ENCODE results near the gene WNT6.

Gene WNT6

GRCh38 chr2:218858138-218858445, 1.5 kb upstream of the WNT6 start:
- no peak for DNase-seq

DNA sequence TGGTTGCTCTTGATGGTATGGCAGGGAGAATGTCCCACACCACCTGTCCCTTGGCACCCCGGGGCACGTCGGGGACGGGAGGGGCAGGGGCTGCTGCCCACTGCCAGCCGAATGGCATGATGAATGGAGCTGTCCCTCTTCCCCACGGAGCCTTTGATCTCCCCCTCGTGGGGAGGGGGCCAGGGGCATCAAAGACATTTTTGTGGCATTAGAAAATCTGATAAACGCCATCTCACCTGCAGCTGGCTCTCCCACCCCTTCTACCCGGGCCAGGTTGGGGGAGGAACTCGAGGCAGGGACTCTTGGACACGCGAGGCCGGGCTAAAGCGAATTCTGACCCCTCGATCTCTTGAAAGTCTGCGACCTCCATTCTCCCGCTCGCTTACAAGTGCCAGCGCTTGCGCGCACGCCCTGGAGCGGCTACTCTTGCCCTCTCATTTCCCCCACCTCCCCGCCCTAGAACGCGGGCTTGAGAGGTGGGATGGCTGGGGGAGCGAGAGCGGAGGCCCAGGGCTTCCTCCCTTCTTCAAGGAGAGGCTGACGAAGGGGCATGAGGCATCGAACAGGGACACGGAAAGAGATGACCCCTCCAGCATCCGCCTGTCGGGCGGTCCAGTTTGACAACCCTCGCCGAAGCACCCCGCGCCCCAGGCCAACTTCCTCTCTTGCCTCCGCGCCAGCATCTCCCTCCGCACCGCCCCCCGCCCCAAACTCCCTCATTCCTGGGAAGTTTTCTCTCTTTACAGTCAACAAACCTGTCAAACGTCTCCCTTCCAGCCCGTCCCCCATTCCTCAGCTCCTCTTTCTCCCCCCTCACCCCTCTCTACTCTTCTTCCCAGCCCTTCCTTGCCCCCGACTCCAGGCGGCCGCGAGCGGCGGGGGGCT, 692 bp upstream of the WNT6 start:
- no peak for DNase-seq

- DNase-seq, result no peak
Measured at GRCh38 chr2:218859988-218860831, 605 bp downstream of the WNT6 start.

DNA sequence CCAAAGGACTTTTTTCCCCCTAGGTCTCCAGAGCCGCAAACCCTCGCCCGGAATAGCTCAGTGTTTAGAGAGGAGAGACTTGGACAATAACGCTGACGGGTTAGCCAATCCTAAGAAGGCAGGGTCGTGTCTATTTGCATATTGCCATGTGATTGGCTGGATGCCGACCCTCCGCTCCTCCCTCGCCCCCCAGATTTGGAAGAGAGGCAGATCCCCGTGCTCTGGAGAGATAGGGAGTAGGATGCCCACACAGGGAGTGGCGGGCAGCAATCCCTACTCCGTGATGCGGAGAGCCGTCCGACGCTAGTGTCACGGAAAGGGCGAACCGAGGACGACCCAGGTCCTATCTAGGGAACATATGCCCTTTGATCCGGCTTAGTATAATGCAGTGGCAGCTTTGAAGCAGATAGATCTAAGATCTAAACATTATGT, 1.4 kb downstream of the WNT6 start:
- no peak for DNase-seq

DNA sequence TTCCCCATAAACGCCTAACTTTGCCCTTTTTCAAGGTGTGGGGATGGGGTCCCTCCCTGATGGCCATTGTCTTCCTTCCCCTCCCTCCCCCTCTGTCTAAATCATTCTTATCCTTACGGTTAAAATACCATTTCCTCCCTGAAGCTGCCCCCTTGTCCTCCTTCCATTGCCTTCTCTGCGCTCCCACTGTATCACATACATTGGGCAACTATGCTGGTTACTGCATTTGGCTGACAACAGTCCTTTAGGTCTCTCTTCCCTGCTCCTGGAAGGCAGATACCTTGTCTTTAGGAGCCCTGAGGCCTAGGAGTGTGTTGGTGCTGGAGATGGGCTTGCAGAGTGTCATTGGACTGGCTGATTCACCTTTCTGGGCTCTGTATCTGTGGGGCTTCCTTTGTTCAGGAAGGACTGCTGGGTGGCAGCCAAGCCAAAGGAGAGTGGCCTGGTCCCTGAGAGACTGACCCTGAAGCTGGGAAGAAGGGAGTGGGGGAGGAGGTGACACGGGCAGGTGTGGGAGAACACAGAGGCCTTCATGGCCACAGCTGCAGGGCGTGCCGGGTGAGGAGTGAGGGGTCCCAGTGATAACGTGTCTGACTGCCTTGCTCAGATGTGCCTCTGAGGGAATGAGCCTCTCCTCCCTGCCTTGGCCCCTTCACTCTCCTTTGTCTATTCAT, 2.2 kb downstream of the WNT6 start:
- DNase-seq, result no peak

DNA sequence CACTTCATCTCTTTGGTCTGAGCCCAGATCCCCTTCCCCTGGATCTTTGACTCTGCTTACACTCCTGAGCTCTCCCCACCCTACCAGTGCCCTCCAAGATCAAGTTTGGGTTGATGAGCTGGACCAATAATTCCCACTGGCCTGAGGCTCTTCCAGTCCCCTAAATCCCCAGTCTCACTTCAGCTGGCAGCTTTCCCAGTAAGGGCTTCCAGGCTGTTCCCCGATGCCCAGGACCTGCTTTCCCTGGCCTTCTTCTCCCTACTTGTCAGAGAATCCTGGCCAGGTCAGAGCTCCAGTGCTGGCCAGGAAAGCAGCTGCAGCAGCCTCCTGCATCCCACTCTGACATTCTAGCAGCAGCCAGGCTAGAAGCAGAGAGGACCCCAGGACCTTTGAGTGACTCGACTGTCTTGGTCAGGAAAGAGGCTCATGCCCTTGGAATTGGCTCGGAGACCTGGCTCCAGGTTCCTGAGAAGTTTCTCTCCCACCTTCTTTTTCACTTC, 3.5 kb downstream of the WNT6 start:
- no peak for DNase-seq

GRCh38 chr2:218865396-218865795, 5.8 kb downstream of the WNT6 start:
- DNase-seq, result no peak

DNA sequence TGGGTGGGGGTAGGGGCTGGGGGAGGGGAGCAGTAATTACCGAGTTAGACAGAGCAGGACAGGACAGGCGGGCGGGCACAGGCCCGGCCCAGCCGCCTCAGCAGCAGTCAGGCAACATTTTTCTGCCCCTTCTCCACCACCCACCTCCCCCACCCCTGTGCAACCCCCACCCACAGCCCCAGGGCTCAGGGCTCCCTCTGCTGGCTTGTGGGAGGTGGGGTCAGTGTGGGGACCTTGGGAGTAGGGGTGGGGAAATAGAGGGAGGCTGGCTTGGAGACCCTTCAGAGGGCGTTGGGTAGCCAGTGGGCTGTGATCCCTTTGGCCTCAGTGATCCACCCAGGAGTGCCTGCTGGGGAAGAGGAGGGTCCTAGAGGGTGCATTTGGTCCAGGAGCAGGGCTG, 6.4 kb downstream of the WNT6 start:
- no peak for DNase-seq

DNA sequence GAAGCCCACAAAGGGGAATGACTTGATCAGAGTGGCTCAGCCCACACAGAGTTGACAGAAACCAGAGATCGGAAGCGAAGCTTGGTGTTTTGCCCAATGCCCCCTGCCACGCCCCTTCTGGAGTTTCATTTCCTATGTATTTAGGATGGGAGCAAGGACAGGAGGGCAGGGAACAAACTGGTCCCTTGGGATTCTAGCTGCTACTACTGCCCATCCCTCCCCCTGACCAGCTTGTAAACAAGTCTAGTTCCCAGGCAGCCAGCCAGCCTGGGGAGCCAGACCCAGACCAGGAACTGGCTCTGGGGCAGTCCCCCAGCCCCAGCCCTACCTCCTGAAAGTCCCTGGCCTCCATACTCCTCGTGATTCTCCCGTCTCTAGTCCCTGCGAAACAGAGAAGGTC, 8.3 kb downstream of the WNT6 start:
- DNase-seq, result no peak

- DNase-seq, result no peak
Measured at GRCh38 chr2:218869064-218869463, 9.5 kb downstream of the WNT6 start.

DNA sequence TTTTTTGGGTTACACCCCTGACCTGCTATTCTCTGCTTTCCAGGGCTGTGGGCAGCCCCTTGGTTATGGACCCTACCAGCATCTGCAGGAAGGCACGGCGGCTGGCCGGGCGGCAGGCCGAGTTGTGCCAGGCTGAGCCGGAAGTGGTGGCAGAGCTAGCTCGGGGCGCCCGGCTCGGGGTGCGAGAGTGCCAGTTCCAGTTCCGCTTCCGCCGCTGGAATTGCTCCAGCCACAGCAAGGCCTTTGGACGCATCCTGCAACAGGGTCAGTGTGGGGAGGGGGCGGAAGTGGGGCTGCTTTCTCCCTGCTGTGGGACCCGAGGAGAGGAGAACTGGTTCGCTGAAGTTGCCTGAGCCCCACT, 11.4 kb downstream of the WNT6 start:
- DNase-seq, result no peak

GRCh38 chr2:218871345-218872302, 12.0 kb downstream of the WNT6 start:
- no peak for DNase-seq

DNA sequence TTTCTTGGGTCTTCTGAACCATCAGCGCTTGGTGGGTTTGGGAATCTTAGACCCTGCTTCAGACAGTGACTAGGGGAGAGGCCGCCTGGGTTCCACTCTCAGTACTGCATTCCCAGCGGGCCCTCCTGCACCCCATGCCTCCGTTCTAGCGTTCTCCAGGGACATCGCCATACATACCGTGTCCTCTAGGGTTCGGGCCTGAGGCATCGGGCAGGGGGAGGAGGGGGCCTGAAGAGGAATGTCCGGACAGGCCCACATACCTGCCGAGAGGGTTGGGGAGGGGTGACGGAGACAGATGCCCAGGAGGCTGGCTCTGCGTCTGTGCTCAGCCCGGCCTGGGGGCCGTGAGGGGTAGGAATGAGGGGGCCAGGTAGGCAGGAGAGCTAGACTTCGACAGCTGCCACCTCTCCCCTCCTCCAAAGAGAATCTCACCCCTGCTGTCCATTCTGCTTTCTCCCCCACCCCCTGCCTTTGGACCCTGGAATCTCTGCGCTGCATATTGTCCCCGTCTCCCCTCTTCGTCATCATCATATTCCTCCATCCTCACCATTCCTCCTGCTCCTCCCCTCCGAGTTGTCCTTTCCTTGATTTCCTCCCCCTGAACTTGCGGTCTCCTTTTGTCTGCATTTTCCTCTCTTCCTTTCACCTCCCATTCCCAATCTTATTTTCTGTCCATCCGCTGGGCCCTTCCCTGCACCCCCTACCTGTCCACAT, 13.2 kb downstream of the WNT6 start:
- DNase-seq, result no peak

DNA sequence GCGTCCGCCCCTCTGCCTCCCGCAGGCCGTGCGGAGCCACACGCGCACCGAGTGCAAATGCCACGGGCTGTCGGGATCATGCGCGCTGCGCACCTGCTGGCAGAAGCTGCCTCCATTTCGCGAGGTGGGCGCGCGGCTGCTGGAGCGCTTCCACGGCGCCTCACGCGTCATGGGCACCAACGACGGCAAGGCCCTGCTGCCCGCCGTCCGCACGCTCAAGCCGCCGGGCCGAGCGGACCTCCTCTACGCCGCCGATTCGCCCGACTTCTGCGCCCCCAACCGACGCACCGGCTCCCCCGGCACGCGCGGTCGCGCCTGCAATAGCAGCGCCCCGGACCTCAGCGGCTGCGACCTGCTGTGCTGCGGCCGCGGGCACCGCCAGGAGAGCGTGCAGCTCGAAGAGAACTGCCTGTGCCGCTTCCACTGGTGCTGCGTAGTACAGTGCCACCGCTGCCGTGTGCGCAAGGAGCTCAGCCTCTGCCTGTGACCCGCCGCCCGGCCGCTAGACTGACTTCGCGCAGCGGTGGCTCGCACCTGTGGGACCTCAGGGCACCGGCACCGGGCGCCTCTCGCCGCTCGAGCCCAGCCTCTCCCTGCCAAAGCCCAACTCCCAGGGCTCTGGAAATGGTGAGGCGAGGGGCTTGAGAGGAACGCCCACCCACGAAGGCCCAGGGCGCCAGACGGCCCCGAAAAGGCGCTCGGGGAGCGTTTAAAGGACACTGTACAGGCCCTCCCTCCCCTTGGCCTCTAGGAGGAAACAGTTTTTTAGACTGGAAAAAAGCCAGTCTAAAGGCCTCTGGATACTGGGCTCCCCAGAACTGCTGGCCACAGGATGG, 14.0 kb downstream of the WNT6 start:
- no peak for DNase-seq

- no peak for DNase-seq
Measured at GRCh38 chr2:218875692-218876246, 16.2 kb downstream of the WNT6 start.

GRCh38 chr2:218876562-218877219, 17.1 kb downstream of the WNT6 start:
- no peak for DNase-seq

DNA sequence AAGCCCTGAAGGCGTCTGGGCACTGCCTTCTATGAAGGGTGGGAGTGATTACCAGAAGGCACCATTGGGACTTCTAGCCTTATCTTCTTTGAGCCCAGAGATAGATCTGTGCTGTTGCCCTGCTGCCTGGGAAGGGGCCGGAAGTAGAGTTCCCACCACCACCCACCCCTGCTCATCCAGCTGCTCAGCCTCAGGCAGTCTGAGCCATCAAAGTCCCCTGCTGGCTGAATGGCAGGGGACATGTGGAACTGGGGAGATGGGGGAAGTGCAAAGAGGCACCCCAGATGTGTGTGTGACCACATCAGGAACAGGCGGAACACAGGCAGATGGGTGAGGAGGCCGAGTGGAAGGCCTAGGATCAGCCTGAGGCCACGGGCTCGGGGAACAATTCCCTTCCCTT, 17.7 kb downstream of the WNT6 start:
- no peak for DNase-seq

DNA sequence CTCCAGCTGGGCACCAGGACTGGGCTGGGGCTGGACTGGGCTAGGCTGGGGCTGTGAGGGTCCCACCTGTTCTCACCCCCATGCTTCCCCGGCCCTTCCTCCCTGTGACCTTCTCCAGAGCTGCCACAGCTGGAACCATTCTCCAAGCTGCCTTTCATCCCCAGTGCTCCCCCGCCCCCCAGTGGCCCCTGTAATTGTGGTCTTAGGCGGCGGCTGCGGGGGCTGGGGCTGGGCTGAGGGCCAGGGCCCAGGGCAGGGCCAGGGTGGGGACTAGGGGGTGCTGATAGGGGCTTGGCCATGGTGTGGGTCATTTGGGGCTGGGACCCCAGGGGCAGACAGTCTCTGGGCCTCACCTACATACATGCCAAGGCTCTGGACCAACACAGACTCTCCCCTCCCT, 18.3 kb downstream of the WNT6 start:
- DNase-seq, result no peak

GRCh38 chr2:218878486-218878885, 18.9 kb downstream of the WNT6 start:
- DNase-seq, result no peak
